SU-DHL-6 (cell line): ENCODE data around the gene MYOM3.

Source experiments
- H2AFZ ChIP-seq: fragments of 200-600 bp; sonication (generic); 2 replicates; pipeline ENCODE4 v1.6.1; 2014; ENCODE audit warnings: low read depth, mild to moderate bottlenecking, moderate library complexity, mixed read lengths, antibody characterized with exemption, low read length; ENCODE audit not compliant: severe bottlenecking
- H3F3A ChIP-seq: fragments of 200-600 bp; shearing (Covaris generic); 2 replicates; pipeline ENCODE4 v1.6.0; 2016; ENCODE audit warnings: antibody characterized with exemption, mild to moderate bottlenecking; ENCODE audit not compliant: insufficient read depth
- H3K27ac ChIP-seq: fragments of 200-600 bp; sonication (generic); 2 replicates; pipeline ENCODE4 v1.5.1; 2016; ENCODE audit warnings: low read depth, mild to moderate bottlenecking, low read length, moderate library complexity, mixed read lengths
- H3K27me3 ChIP-seq: fragments of 200-600 bp; sonication (generic), shearing (Covaris generic); 2 replicates; pipeline ENCODE4 v1.6.0; 2014; ENCODE audit warnings: mild to moderate bottlenecking, low read length
- H3K36me3 ChIP-seq: fragments of 200-600 bp; sonication (generic); 2 replicates; pipeline ENCODE4 v1.6.1; 2014; ENCODE audit warnings: mild to moderate bottlenecking, low read length, mixed read lengths
- H3K4me2 ChIP-seq: fragments of 300-600, 200-600 bp; shearing (Covaris generic), sonication (generic); 2 replicates; pipeline ENCODE4 v1.6.0; 2014; ENCODE audit warnings: low read length, low read depth, mild to moderate bottlenecking; ENCODE audit not compliant: poor library complexity, severe bottlenecking
- H3K4me3 ChIP-seq: fragments of 200-600 bp; sonication (generic); 2 replicates; pipeline ENCODE4 v1.5.1; 2014; ENCODE audit warnings: antibody characterized with exemption, low read length, mild to moderate bottlenecking, mixed read lengths; ENCODE audit not compliant: insufficient read depth, poor library complexity, severe bottlenecking
- H3K79me2 ChIP-seq: fragments of 200-600 bp; sonication (generic); 2 replicates; pipeline ENCODE4 v1.6.1; 2014; ENCODE audit warnings: mild to moderate bottlenecking, low read length, moderate library complexity; ENCODE audit not compliant: insufficient read depth
- H3K9ac ChIP-seq: fragments of 200-600 bp; sonication (generic); 2 replicates; pipeline ENCODE4 v1.7.0; 2014; ENCODE audit warnings: mild to moderate bottlenecking, low read length
- H3K9me2 ChIP-seq: fragments of 200-600 bp; sonication (generic); replicated peaks from 2 replicates; pipeline ENCODE4 v1.6.1; 2014; ENCODE audit warnings: low read length; ENCODE audit not compliant: insufficient read depth
- H3K9me3 ChIP-seq: fragments of 200-600 bp; sonication (generic); 2 replicates; pipeline ENCODE4 v1.6.1; 2014; ENCODE audit warnings: low read length, mixed read lengths; ENCODE audit not compliant: insufficient read depth
- H4K20me1 ChIP-seq: fragments of 200-600 bp; sonication (generic); 2 replicates; pipeline ENCODE4 v1.6.1; 2014; ENCODE audit warnings: low read depth, mild to moderate bottlenecking, antibody characterized with exemption, low read length, moderate library complexity, mixed read lengths
- EZH2phosphoT487 ChIP-seq: fragments of 200-600 bp; sonication (generic), shearing (Covaris generic); conservative IDR thresholded peaks from 2 replicates; pipeline ENCODE4 v1.6.1; 2018; ENCODE audit warnings: mild to moderate bottlenecking, antibody characterized with exemption, low read length, moderate library complexity, mixed read lengths
- TF ChIP-seq, protein P1 (sequence below): fragments of 200-600 bp; sonication (generic); IDR thresholded peaks from one replicate; pipeline ENCODE4 v1.5.1; 2017; ENCODE audit warnings: antibody characterized with exemption, mild to moderate bottlenecking, low read length, moderate library complexity; ENCODE audit not compliant: insufficient read depth, poor library complexity, severe bottlenecking

The MYOM3 gene

DNA sequence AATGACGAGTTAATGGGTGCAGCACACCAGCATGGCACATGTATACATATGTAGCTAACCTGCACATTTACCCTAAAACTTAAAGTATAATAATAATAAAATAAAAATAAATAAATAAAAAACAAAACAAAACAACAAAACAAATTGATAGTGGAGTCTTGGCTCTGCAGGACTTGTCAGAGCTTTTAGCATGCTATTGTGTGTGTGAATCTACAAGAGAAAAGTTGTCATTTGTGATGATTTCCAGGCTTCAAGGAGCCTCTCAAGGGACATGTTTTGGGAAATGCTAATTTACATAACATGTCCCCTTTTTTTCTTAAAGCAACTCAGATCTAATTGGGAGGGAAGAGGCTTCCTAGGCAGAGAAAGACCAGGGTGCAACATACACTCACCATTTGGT, 21.9 kb upstream of the MYOM3 start:
- no peak overlapping the region for H3K4me3 ChIP-seq
- no peak overlapping the region for H3K9ac ChIP-seq
- H3K27me3 ChIP-seq = no peaks in the 10 kb centered on the region
- TF ChIP-seq, protein P1, sequence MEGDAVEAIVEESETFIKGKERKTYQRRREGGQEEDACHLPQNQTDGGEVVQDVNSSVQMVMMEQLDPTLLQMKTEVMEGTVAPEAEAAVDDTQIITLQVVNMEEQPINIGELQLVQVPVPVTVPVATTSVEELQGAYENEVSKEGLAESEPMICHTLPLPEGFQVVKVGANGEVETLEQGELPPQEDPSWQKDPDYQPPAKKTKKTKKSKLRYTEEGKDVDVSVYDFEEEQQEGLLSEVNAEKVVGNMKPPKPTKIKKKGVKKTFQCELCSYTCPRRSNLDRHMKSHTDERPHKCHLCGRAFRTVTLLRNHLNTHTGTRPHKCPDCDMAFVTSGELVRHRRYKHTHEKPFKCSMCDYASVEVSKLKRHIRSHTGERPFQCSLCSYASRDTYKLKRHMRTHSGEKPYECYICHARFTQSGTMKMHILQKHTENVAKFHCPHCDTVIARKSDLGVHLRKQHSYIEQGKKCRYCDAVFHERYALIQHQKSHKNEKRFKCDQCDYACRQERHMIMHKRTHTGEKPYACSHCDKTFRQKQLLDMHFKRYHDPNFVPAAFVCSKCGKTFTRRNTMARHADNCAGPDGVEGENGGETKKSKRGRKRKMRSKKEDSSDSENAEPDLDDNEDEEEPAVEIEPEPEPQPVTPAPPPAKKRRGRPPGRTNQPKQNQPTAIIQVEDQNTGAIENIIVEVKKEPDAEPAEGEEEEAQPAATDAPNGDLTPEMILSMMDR = no peak
- no peak for TF ChIP-seq EZH2phosphoT487
- no peaks in the 10 kb centered on the region for H3K9me2 ChIP-seq
- H3K4me2 ChIP-seq = no peak overlapping the region
- H3K27ac ChIP-seq = no peak overlapping the region
- no peaks in the 10 kb centered on the region for H3K79me2 ChIP-seq
- H3K36me3 ChIP-seq = no peaks in the 10 kb centered on the region
- H2AFZ ChIP-seq = no peak overlapping the region
- no peaks in the 10 kb centered on the region for H3F3A ChIP-seq
- no peaks in the 10 kb centered on the region for H3K9me3 ChIP-seq
- H4K20me1 ChIP-seq = no peaks in the 10 kb centered on the region

DNA sequence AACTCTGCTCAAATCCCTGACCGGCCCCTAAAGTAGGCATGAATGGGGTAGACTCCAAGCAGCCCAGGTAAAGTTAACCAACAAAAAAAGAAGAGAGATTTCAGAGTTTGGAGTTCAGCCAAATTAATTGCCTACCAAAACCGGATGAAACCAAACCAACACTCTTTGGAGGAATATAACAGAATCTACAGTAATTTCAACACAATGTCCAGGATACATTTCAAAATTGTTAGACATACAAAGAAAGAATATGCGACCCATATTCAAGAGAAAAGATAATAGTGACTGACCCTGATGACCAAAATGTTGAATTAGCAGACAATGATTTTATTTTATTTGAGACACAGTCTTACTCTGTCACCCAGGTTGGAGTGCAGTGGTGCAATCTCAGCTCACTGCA, 18.4 kb upstream of the MYOM3 start:
- no peaks in the 10 kb centered on the region for H3K9me3 ChIP-seq
- no peaks in the 10 kb centered on the region for H4K20me1 ChIP-seq
- H3K9me2 ChIP-seq = no peaks in the 10 kb centered on the region
- TF ChIP-seq, protein P1 = no peak
- no peak for TF ChIP-seq EZH2phosphoT487
- H3K9ac ChIP-seq = no peak overlapping the region
- no peak overlapping the region for H2AFZ ChIP-seq
- H3K4me3 ChIP-seq = no peak overlapping the region
- no peak overlapping the region for H3K4me2 ChIP-seq
- no peaks in the 10 kb centered on the region for H3K36me3 ChIP-seq
- no peaks in the 10 kb centered on the region for H3K27me3 ChIP-seq
- H3F3A ChIP-seq = no peaks in the 10 kb centered on the region
- H3K27ac ChIP-seq = no peak overlapping the region
- H3K79me2 ChIP-seq = no peaks in the 10 kb centered on the region

DNA sequence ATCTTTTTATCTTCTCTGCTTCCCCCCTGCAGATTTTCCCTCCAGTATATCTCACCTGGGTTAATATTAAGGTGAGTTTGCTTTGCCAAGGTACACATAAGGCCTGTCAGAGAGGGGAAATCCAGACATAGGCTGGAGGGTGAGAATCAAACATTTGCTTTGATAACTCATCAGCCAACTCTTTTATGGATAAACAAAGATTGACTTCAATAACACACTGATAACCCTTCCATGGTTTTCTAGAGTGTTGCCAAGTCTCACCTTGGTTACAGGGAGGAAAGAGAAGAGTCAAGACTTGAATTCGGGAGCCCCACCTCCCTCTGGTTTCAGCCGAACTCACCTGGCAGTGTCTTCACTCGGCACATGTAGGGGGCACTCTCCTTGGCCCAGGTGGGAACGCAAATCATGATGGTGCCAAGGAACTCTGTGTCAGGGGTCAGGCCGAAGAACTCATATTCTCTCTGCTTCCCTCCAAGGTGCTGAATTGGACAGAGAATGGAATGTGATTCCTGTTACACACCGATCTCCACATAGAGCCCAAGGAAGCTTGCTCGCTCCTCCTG, 15.9 kb upstream of the MYOM3 start:
- Histone ChIP-seq H3K9ac (no peak overlapping the region), H3K9me2 (no peaks in the 10 kb centered on the region), H4K20me1 (no peaks in the 10 kb centered on the region)

More for the DNA sequence above, 15.9 kb upstream of the MYOM3 start:
- Histone ChIP-seq H3K9me3 (no peaks in the 10 kb centered on the region), H3K27me3 (no peaks in the 10 kb centered on the region), H3K4me2 (no peak overlapping the region), H3K36me3 (no peaks in the 10 kb centered on the region), H3K4me3 (no peak overlapping the region), H3K79me2 (no peaks in the 10 kb centered on the region), H3K27ac (no peak overlapping the region), H3F3A (no peaks in the 10 kb centered on the region), H2AFZ (no peak overlapping the region)
- TF ChIP-seq EZH2phosphoT487 = no peak
- TF ChIP-seq, protein P1 = no peak
